ENCODE measurements around the gene MXRA8.

MXRA8 gene

DNA sequence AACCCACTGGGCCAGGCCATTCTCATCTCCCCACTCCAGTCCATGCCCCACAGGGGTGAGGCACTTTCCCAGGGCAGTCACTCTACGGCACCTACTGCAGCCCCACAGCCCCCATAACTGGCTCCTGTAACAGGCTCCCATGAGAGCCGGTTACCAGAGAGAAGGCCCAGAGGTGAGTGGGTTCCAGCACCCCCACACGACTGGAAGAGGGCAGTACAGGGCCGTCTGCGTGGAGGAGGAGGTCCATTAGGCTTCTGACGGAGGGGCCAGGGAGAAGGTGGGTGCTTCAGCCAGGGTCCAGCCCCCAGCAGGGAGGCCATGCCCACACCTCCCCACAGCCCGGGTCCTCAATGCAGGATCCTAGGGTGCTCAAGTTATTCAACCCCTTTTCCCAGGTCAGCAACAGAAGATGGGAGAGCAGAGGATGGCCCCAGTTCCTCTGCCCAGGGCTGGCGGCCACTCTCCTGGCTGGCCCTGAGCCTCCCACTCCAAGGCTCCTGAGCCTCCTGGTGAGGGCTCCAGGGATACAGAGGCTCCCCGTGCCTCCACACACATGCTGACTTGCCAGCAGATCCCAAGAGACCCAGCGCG is 52.2 kb downstream of the MXRA8 start:
- FAIRE-seq = no peak

DNA sequence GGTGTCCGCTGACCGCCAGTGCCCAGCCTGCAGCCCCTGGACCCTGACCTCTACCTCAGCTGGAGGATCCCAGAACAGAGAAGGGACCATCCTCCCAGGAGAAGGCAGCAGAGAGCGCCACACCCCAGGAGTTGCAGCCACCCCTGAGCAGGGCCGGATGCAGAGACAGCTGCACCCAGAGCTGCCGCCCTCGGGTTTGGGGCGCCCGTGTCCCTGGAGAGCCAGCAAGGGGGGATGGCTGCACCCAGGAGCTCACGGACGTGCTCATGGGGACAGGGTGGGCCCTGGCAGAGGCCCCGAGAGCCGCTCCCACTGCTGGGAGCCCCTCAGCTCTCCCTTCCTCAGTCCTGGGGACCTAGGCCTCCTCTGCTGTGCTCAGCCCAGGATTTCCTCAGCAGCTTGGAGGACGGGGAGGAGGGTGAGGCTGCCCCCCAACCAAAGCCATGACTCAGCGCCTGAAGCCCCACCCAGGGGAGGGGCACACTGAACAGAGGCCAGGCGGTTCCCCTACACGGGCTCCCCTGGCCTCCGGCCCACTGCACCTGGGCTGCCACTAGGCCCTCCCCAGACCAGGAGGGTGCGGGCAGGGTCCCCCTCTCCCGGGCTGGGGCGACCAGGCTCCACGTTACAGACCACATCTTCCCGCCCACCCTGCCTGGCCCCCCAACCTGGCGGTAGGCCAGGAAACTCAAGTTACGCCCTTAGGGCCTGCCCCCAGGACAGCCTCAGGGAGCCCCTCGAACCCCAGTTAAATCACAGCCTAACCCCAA is 52.9 kb downstream of the MXRA8 start:
- FAIRE-seq = no peak

DNA sequence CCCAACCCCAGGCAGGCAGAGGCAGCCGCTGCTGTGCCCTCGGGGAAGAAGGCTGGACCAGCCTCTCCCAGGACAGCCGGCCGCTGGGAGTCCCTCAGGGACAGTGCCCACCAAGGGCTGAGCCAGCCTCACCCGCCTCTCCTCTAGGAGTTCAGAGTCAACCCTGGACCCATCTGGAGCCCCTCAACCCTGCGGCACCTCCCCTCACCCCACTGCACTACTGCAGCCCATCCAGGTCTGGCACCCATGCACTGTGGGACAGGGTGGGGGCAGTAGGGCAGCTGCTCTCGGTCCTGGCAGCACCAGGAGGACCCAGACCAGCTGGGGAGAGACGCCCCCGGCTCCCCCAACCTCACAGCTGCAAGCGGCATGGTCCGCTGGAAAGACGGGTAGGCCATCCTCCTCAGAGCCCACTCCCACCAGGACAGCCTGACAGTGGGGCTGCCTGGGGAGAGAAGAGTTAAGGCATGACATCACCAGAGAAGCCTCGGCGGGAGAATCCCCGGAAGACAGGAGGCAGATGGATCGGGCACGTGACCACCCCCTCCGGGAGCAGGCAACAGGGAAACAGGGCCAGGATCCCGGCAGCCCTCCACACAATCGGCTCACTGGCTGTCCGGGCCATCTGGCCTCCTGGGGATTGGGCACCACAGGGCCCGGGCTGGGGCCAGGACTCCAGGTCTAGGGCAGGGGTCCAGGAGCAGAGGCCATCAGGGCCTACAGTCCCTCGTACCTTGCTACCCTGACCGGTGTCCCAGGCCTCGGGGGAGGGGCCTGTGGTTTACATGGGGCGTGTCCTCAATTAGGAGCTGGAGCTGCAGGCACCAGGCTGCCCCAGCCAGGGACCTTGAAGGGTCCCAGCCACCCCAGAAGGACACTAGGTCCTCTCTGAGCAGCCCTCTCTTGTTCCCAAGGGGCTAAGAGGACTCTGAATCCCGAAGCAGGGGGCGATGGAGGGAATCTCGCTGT is 53.7 kb downstream of the MXRA8 start:
- FAIRE-seq = no peak

DNA sequence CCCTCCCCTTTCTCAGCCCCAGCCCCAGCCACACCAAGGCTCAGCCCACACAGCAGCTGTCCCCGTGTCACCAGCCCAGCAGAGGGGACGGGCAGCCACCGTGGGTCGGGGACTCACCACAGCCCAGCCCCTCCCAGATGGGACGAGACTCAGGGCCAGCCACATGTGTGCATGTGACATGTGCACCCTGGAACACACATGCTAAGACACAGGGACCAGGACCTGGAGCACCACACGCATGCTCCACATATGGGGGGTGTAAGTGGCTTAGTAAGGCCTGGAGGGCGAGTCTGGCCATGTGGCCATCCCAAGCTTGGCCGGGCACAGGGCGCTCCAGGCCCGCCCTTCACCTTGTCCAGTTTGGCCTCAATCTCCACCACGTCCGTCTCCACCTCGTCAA is 54.6 kb downstream of the MXRA8 start:
- no peak for FAIRE-seq

DNA sequence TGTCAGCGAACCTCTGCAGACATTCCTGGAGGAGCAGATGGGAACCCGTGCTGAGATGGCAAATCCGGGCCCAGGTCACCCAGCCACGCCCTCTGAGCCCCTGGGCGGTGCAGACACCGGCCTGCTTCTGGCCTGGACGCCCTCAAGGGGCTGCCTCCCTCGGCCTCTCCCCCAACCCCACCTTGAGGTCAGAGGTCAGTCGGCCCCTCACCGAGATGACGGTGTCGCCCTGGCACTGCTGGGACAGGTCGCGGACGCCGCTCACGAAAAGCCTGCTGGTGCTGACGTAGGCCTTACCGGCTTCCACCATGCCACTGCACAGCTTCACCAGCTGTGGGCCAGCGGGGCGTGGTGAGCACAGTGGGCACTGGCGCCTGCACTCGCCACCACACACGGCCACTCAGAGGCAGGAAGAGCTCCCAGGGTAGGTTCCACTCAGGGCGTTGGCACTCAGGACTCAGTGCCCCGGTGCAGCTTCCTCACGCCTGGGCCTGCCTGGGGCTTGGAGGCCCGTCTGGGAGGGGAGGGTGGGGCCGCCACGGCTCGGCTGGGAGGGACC is 55.3 kb downstream of the MXRA8 start:
- FAIRE-seq = no peak
